ENCODE measurements around the gene ATG9B.

- no peak for TF ChIP-seq POLR2A (IDR thresholded peaks at IDR 0.05; ENCODE audit: low read depth, low read length)
- no peak for TF ChIP-seq TAF1 (IDR thresholded peaks at IDR 0.05; ENCODE audit: low read depth, low read length)
Measured at GRCh38 chr7:151001546-151001945, 22.7 kb downstream of the ATG9B start.
